Measurements from ENCODE around the gene GRID2.

GRID2 gene

DNA sequence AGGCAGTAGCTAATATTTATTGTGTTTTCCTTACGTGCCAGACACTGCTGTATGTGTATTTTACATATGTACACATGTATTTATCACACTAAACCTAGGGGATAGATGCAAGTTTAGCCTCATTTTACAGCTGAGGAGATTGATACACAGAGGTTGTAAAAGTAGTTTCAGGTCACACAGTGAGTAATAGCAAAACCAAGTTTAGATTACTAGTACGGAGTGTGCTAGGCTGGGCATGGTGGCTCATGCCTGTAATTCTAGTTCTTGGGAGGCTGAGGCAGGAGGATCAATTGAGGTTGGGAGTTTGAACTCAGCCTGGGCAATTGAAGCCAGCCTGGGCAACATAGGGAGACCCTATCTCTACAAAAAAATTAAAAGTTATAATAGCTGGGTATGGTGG, 823.7 kb downstream of the GRID2 start:
- no peak for DNase-seq

GRCh38 chr4:93132631-93133030, 828.9 kb downstream of the GRID2 start:
- no peak for DNase-seq

DNA sequence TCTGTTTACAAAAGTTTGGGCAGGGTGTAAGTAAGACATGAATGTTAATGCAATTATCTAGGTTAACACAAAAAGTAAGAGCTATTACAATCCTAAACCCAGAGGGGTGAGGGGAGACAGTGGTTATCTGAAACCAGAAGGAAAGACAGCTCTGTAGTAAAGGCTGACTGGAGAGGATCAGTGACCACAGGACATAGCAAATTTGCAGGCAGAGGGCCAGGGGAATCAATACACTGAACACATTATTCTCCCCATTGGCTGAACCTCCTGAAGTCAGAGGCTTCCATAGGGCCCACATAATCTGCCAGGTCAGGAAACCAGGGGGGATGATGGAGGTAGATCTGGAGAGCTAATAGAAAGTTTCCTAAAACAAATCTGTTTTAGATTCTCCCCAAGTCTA, 835.4 kb downstream of the GRID2 start:
- DNase-seq, result no peak

DNA sequence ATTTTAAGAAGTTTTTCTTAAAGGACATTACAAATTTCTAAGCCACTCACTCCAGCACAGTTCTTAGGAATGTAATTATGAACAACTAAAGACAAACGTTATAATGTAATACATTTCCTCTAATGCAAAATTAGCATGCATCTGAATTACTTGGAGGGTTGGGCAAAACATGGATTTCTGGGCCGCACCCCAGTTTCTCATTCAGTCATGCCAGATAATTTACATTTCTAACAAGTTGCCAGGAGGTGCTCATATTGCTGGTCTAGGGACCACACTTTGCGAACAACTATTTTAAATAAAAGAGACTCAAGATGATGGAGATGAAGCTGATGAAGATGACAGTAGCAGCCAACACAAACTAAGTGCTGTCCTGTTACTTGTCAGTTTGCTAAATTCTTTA, 840.1 kb downstream of the GRID2 start:
- no peak for DNase-seq

- DNase-seq, result no peak
These were observed 840.9 kb downstream of the GRID2 start for GRCh38 chr4:93144644-93145043.

DNA sequence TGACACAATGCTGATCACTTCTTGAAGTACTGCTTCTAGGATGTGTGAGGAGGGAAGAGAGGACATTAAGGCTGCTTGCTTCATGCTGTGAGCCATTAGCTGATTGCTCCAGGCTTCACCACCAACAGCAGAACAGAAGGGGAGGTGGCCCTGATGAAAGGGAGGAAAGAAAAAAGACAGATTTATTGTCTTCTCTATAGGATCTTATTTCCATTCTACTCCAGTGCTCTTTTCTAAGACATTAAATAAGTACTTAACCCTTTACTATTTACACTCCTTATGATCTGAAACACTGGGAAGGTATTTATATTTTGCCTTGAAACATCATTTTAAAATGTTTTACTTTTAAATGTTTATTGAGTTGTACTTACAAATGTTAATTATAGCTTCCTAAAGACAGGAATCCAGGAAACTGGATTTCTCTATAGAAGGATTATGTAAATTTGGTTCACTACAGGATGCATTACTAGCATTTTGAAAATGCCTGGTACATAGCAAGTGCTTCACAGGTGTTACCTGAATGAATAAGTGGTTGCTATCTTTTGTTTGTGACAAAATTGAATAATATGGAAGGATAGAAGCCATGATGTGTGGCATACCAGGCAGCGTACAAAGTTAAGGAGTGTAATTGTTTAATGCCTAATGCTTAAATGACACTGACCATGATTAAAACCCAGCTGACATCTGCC, 843.9 kb downstream of the GRID2 start:
- no peak for DNase-seq

- no peak for DNase-seq
These were observed 848.7 kb downstream of the GRID2 start for GRCh38 chr4:93152491-93152890.

DNA sequence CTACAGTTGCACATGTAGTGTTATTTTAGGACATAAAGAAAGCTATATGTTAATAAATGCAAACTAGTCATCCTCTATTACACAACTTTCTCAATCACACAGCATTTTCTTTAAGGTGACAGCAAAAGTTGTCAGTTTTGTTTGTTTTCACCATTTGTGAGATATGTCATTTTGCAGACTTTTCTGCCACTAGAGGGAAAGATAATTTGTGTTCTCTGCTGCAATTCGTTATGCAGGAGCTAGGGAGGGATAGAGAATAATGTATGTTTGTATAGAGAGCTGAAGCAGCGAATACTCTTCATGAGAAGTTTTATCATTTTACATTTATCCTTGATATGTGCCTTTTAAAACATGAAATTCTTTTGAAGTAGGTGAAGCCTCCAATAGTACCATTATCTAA, 854.2 kb downstream of the GRID2 start:
- no peak for DNase-seq

GRCh38 chr4:93168053-93168452, 864.3 kb downstream of the GRID2 start:
- DNase-seq, result no peak

GRCh38 chr4:93169966-93170365, 866.2 kb downstream of the GRID2 start:
- no peak for DNase-seq

GRCh38 chr4:93174598-93174997, 870.8 kb downstream of the GRID2 start:
- no peak for DNase-seq

DNA sequence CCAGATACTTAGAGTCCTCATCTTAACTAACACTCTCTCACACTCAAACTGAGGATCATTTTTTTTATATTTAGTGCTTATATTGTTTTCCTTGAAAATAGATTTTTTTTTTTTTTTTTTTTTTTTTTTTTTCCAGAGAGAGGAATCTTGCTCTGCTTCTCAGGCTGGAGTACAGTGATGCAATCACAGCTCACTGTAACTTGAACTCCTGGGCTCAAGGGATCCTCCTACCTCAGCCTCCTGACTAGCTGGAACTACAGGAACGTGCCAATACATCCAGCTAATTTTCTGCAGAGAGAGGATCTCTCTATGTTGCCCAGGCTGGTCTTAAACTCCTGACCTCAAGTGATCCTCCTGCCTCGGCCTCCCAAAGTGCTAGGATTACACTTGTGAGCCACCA, 874.5 kb downstream of the GRID2 start:
- DNase-seq, result no peak

DNA sequence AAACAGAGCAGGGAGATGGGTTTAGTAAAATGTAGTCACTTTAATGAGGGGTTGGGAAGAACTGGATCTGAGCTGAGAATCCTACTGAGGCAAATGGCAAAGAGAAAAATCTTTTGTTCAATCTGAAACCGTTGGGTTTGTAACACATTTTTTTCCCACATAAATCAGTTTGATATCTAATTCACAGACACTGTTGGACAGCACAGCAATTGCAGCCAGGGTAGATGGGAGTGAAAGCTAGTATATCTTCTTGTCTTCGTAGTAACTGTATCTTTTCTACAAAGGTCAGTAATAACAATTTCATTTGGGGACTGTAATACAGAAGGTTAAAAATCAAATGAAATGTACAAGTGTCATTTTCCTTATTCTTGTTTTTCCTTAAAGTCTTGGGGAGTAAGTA, 875.3 kb downstream of the GRID2 start:
- no peak for DNase-seq

DNA sequence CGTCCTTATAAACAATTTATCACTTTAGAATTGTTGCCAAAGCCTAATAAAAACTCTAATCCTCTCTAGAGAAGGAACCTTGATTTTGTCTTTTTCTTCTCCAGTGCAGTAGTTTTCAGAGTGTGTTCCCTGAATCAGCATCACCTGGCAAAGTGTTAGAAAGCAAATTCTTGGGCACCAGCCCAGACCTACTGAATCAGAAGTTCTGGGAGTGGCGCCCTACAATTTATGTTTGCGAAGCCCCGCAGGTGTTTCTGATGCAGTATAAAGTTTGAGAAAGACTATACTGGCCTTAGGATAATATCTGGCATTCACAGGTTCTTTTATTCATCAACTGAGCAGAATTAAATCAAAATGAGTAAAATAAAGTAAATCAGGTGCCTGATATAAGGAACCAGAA, 879.0 kb downstream of the GRID2 start:
- no peak for DNase-seq

- DNase-seq, result no peak
These were observed 879.8 kb downstream of the GRID2 start for GRCh38 chr4:93183576-93183975.

- no peak for DNase-seq
These were observed 880.3 kb downstream of the GRID2 start for GRCh38 chr4:93184053-93184452.

GRCh38 chr4:93186846-93187245, 883.1 kb downstream of the GRID2 start:
- no peak for DNase-seq

DNA sequence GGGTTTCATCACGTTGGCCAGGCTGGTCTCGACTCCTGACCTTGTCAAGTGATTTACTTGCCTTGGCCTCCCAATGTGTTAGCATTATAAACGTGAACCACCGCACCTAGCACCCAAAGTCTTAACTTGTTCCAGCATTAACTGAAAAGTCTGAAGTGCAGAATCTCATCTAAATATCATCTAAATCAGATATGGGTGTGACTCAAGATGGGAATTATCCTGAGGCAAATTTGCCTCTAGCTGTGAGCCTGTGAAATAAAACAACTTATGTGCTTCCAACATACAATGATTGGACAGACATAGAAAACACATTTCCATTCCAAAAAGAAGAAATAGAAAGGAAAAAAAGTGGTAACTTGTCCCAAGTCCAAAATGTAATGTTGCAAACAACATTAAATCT, 883.7 kb downstream of the GRID2 start:
- no peak for DNase-seq

DNA sequence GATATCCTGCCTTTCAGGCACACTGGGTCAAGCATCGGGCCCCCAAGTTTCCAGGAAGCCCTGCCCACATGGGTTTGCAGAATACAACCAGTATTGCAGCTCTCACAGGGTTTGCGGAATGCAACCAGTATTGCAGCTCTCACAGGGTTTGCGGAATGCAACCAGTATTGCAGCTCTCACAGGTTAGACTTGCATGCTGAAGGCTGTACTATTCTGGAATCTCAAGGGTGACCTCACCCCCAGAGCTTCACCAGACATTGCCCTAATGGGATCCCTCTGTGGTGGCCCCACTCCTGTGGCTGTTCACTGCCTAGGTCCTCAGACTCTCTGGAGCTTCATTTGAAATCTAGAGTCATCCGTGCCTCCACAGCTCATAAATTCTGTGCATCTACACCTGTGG, 884.1 kb downstream of the GRID2 start:
- DNase-seq, result no peak

- no peak for DNase-seq
These were observed 895.7 kb downstream of the GRID2 start for GRCh38 chr4:93199492-93199891.

DNA sequence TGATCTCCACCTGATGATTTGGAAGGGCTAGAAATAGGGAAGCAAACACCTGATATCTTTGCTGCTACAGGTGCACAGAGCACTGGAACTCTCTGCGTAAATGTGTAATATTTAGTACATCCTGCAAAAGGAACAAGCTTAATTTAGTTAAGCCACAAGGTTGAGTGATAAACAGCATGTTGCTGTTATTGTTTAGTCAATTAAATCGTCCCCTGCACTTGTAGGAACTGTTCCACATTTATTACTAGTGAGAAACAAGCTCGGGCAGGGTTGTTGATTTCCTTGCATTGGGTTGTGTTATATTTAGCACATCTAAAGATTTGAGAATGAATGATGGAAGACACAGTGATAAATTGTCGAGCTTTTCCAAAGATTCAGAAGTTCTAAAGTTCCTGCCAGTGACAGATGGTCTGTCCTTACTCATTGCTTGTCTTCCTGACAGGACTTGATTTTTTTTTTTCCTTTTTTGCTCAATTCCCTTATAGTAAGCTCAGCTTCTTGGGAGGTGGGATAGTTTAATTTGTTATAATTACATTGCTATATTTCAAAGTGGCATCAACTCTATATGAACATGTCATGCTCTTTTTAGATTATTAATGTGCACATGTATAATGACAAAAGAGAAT, 897.8 kb downstream of the GRID2 start:
- no peak for DNase-seq

DNA sequence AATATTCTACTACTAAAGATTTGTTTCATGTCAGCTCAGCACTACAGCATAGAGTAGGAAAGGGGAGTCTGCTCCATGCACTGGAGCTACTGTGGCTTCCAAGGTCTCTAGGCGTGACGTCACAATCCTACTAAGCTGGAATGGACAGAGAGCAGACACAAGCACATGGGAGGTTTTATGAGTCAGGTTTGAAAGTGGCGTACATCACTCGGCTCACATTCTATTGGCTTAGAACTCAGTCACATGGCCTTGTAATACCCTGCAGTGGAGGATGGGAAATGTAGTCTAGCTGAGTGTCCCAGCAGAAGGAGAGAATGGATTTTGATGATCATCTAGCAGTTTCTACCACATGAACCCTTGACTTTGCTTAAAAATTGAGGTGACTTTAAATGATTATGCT, 899.9 kb downstream of the GRID2 start:
- no peak for DNase-seq

DNA sequence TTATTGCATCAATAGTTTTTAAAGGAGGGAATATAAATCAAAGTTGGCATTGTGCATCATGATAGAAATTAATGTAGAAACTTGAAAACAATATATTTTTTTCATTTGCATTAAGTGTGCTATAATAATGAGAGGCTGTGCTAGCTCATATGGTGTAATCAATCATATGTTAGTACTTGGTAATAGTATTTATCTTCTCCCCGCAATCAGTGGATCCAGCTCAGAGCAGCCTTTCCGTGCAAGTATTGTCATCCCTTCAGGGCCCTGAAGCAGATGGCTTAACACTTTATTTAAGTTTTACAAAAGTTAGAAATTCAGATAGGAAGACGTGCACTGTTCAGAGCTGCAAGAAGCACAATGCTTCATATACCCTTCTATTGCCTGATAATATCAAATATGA, 908.5 kb downstream of the GRID2 start:
- no peak for DNase-seq

- DNase-seq, result no peak
These were observed 912.9 kb downstream of the GRID2 start for GRCh38 chr4:93216646-93217045.

DNA sequence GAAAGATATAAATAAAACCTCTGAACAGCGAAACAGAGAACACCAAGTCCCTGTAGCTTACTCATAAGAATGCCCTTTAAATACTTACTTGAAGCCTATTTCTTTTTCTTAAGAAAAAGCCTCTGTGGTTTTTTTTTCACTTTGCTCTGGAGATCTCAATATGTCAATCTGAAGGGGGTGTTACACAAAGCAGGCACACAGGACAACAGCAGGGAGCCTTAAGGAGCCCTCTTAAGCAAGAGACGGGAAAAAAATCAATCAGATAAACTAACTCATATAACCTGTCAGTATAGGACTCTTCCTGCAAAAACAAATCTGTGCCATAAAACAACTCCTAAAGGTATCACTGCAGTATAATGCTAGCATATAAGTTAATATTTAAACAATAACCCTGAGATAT, 913.7 kb downstream of the GRID2 start:
- no peak for DNase-seq
